GM21576 (cell line): ENCODE data around the gene MRPL9.

ENCODE experiments used
- ATAC-seq: cut with Tn5 transposase; IDR thresholded peaks from one replicate; pipeline ENCODE4 v1.9.1; 2021; ENCODE audit warnings: mild to moderate bottlenecking, moderate library complexity; ENCODE audit not compliant: unreplicated experiment

The MRPL9 gene

DNA sequence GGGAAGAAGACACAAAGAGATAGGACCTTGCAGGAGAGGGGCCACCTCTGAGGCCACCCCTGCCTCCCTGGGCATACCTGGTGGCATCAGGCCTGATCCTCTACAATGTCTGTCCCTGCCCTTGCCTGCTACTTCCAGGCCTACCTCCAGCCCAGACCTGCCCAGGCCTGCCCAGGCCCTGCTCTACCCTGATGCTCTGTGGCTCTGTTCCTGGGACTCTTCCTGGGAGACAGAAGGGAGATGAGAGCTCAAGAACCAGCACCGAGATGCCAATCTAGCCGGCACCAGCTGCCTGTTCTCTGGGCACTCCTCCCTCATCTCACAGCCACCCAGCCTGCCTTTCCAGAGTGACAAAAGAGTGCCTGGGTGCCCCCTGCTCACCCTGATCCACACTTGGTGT lies 49.4 kb downstream of the MRPL9 start:
- no peak for ATAC-seq

GRCh38 chr1:151713044-151713443 lies 50.3 kb downstream of the MRPL9 start:
- ATAC-seq, result no peak

DNA sequence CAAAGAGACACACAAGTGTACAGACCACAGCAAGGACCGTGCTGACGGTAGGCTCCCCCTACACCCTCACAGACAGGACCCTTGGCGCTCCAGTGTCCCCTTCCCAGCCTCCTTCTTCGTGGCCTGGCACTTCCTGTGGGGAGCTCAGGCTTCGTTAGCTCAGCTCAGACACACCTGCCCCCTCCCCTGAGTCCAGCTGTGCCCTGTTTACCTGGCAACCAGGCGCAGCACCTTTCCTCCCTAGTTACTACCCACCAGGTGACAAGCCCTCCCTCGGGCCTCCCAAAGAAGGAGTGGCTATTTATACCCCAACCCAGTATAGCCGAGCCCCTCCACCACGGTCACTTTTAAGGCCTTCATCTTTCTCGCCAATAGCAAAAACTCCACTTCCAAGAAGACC lies 51.3 kb downstream of the MRPL9 start:
- ATAC-seq, result no peak

DNA sequence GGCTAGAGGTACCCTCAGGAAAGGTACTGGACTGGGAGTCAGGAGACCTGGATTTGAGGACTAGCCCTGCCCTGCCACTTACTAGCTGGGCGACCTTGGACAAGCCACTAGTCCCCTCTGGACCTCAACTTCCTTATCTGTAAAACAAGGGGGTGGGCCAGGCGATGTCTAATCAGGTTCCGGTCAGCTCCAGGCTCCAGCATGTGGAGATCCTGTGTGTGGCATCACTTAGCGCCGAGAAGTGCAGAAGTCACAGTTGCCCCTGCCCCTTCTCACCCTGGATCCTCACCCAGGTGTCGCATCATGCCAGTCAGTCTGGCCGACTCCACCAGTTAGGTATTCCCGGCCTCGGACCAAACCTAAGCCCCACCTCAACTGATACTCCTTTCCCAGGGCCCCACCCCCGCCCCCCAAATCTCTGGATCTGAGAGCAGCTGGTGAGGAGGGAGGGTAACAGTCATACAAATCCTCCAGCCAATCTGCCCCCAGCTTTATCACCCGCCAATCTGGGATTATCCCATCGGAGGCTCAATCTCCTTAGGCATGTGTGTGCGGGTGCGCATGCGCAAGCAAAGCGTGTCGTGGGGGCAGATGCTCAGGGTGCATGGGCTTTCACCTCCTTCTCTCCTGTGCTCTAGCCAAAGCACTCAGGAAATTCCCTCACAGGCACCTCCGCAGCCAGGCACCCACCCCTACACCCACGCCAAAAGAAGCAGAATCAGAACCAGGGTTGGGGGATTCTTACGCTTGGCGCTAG lies 52.1 kb downstream of the MRPL9 start:
- no peak for ATAC-seq

DNA sequence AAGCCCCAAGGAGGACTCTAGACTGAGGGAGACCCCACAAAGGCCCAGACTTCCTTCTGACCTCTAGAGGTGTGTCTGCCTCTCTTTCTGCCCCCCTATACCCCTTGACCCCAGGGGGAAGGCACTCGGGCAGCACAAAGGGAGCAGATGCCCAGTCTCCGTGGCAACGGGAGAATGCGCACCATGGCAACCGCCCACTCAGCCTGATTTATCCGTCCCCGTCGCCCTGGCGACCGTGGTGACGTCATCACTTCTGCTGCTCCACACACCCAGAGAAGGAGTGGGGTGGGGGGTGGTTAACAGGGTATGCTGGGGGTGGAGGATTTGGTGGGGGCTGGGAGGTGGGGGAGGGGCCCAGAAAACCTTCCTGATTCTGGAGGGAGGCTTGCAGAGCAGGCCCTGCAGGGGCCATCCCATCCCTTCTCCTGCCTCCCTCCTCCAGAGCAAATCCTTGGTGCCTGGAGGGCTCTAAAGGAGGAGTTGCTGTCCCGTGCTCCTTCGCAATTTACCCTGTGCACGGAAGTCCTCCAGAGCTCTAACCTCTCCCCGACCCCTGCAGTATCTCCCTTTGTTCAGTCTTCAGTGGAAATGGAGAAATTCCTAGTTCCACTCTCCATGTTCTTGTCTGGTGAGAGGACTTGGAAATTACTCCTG lies 53.0 kb downstream of the MRPL9 start:
- no peak for ATAC-seq
